ENCODE results near the gene SLC39A1.

DNA sequence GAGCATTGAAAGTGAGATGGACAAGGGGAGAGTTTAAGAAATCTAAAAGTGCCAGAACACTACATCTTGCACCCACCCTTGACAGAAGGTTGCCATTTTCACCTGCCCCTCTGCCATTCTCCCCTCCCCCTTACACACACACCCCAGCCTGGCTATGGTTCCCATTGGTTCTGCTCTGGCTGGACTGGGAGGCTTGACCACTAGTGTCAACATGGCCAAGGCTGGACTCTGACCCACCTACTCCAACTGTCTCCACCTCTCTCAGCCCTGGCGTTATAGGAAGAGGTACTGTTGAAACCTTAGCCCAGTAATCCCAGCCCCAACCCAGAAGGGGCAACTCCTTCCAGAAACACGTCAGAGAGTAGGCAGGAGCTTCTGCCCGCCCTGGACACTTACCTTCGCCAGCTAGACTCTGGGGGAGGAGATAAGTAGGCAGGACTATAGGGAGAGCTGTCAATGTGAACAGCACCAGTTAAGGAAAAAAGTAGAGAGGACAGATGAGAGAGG, 9.4 kb downstream of the SLC39A1 start:
- TF ChIP-seq POLR2A (IDR thresholded peaks at IDR 0.05) (no peak), EP300 (IDR thresholded peaks at IDR 0.05) (no peak), POLR2AphosphoS5 (IDR thresholded peaks at IDR 0.05) (no peak)
- TF ChIP-seq, protein P1, sequence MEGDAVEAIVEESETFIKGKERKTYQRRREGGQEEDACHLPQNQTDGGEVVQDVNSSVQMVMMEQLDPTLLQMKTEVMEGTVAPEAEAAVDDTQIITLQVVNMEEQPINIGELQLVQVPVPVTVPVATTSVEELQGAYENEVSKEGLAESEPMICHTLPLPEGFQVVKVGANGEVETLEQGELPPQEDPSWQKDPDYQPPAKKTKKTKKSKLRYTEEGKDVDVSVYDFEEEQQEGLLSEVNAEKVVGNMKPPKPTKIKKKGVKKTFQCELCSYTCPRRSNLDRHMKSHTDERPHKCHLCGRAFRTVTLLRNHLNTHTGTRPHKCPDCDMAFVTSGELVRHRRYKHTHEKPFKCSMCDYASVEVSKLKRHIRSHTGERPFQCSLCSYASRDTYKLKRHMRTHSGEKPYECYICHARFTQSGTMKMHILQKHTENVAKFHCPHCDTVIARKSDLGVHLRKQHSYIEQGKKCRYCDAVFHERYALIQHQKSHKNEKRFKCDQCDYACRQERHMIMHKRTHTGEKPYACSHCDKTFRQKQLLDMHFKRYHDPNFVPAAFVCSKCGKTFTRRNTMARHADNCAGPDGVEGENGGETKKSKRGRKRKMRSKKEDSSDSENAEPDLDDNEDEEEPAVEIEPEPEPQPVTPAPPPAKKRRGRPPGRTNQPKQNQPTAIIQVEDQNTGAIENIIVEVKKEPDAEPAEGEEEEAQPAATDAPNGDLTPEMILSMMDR (IDR thresholded peaks at IDR 0.05), result no peak

All from upper lobe of left lung (tissue), 4 donors.